Type B pancreatic cell (in vitro differentiated cells): ENCODE measurements around the gene WDR93. TPM values are rescaled to one million over a fixed set of nuclear protein-coding genes. Genes with fewer than 3 reads are reported as not detected.
"Not testable (repeated sequence)": the region's sequence is repeated elsewhere in the genome, so short reads cannot be mapped to it uniquely, and the experiment has no call there.

Experiments
- DNase-seq: peaks from one replicate; pipeline ENCODE4 v3.0.0; 2021; ENCODE audit warnings: mixed read lengths; ENCODE audit not compliant: unreplicated experiment; ENCODE audit errors: extremely low spot score
- H3K27ac Mint-ChIP-seq: 2 replicates; pipeline ENCODE4 v1.8.0; 2021; ENCODE audit warnings: mild to moderate bottlenecking, mixed read lengths
- H3K27me3 Mint-ChIP-seq: 2 replicates; pipeline ENCODE4 v1.8.0; 2021; ENCODE audit warnings: mixed read lengths
- H3K36me3 Mint-ChIP-seq: 2 replicates; pipeline ENCODE4 v1.8.0; 2021; ENCODE audit warnings: mixed read lengths
- H3K4me1 Mint-ChIP-seq: one replicate; pipeline ENCODE4 v1.8.0; 2021; ENCODE audit warnings: mixed read lengths; ENCODE audit not compliant: unreplicated experiment
- H3K4me3 Mint-ChIP-seq: 2 replicates; pipeline ENCODE4 v1.8.0; 2021; ENCODE audit warnings: mild to moderate bottlenecking, mixed read lengths
- H3K9me3 Mint-ChIP-seq: 2 replicates; pipeline ENCODE4 v1.8.0; 2021; ENCODE audit warnings: mixed read lengths
- total RNA-seq: library from RNA; stranded (reverse); gene quantifications from 2 replicates; pipeline ENCODE4 v1.2.1, GENCODE V29; 2021; ENCODE audit warnings: low replicate concordance
- TF ChIP-seq, protein P1 (sequence below): fragments of 200-600 bp; sonication (generic); conservative IDR thresholded peaks from 2 replicates; pipeline ENCODE4 v1.5.0; 2021; ENCODE audit warnings: antibody characterized with exemption, mild to moderate bottlenecking

Gene WDR93
- total RNA-seq, 1 donor from 2014 or later, result 1.5 TPM

DNA sequence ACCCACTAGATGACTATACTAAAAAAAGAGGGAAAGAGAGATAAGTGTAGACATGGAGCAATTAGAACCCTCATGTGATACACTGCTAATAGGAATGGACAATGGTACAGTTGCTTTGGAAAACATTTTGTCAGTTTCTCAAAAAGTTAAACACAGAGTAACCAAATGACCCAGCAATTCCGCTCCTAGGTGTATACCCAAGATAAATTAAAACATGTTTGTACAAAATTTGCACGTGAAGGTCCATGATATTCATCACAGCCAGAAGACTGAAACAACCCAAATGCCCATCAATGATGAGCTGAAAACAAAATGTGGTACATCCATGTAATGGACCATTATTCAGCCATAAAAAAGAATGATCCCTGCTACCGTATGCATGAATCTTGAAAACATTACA lies 97.3 kb downstream of the WDR93 start:
- Mint-ChIP-seq H3K4me1 (peaks cover 7% of the 10 kb centered on the region), H3K36me3 (no peaks in the 10 kb centered on the region), H3K27me3 (no peaks in the 10 kb centered on the region), H3K27ac (no peak overlapping the region), H3K4me3 (no peak overlapping the region), H3K9me3 (peaks cover 6% of the 10 kb centered on the region)
- TF ChIP-seq, protein P1, sequence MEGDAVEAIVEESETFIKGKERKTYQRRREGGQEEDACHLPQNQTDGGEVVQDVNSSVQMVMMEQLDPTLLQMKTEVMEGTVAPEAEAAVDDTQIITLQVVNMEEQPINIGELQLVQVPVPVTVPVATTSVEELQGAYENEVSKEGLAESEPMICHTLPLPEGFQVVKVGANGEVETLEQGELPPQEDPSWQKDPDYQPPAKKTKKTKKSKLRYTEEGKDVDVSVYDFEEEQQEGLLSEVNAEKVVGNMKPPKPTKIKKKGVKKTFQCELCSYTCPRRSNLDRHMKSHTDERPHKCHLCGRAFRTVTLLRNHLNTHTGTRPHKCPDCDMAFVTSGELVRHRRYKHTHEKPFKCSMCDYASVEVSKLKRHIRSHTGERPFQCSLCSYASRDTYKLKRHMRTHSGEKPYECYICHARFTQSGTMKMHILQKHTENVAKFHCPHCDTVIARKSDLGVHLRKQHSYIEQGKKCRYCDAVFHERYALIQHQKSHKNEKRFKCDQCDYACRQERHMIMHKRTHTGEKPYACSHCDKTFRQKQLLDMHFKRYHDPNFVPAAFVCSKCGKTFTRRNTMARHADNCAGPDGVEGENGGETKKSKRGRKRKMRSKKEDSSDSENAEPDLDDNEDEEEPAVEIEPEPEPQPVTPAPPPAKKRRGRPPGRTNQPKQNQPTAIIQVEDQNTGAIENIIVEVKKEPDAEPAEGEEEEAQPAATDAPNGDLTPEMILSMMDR, result no peak
- no peak for DNase-seq

DNA sequence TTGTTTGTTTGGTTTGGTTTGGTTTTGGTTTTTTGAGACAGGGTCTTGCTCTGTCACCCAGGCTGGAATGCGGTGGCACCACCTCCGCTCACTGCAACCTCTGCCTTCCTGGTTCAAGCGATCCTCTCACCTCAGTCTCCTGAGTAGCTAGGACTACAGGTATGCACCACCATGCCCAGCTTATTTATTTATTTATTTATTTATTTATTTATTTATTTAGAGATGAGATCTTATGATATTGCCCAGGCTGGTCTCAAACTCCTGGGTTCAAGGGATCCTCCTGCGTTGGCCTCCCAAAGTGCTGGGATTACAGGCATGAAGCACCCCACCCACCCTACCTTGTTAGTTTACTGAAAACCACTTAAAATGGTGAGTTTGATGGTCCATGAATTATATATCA lies 98.0 kb downstream of the WDR93 start:
- DNase-seq, H3K27me3 Mint-ChIP-seq: not testable (repeated sequence)

DNA sequence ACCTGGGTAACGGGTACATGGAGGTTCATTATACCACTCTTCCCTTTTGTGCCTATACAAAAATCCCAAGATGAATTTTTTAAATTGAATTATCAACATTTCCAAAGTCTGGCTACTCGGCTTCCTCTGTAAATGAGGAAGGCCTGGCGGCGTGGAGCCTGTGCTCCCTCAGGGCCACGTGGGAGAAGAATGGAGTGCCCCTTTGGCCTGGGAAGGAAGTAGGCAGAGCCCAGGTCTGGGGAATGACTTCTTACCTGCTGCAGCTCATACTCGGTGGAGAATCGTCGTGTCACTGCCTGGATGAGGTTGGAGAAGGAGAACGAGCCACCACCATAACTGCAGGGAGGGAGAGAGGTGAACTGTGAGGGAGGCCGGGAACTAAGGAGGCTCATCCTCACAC lies 99.6 kb downstream of the WDR93 start:
- peaks cover 3% of the 10 kb centered on the region for H3K27me3 Mint-ChIP-seq
- no peak for DNase-seq
- no peaks in the 10 kb centered on the region for H3K4me1 Mint-ChIP-seq
- no peak overlapping the region for H3K27ac Mint-ChIP-seq
- TF ChIP-seq, protein P1, result no peak
- no peaks in the 10 kb centered on the region for H3K36me3 Mint-ChIP-seq
- H3K4me3 Mint-ChIP-seq, result no peak overlapping the region
- H3K9me3 Mint-ChIP-seq, result peaks cover 6% of the 10 kb centered on the region

More for the DNA sequence above, 98.0 kb downstream of the WDR93 start:
- H3K4me1 Mint-ChIP-seq, H3K36me3 Mint-ChIP-seq, H3K4me3 Mint-ChIP-seq, H3K9me3 Mint-ChIP-seq, H3K27ac Mint-ChIP-seq: not testable (repeated sequence)

DNA sequence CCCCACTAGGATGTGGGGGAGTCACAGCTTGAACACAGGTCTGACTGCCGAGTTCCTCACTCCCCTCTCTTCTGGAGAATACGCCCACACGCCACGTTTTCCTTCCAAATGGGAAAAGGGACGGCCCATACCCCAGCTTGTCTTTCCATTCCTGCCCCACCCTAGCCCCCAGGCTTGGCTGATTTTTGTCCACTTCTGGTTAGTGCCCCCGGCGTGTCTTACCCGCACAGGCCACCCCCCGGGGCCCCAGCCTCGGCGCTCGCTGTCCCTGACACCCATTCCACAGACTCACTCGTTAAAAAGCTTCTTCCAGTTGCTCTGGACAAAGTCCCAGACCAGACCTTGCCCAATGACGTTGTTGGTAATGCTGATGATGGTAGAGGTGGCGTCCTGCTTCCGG lies 100.0 kb downstream of the WDR93 start:
- Mint-ChIP-seq H3K4me1 (no peaks in the 10 kb centered on the region), H3K9me3 (peaks cover 6% of the 10 kb centered on the region), H3K27me3 (peaks cover 5% of the 10 kb centered on the region), H3K36me3 (no peaks in the 10 kb centered on the region), H3K27ac (no peak overlapping the region), H3K4me3 (no peak overlapping the region)
- TF ChIP-seq, protein P1, result no peak
- DNase-seq, result no peak

DNA sequence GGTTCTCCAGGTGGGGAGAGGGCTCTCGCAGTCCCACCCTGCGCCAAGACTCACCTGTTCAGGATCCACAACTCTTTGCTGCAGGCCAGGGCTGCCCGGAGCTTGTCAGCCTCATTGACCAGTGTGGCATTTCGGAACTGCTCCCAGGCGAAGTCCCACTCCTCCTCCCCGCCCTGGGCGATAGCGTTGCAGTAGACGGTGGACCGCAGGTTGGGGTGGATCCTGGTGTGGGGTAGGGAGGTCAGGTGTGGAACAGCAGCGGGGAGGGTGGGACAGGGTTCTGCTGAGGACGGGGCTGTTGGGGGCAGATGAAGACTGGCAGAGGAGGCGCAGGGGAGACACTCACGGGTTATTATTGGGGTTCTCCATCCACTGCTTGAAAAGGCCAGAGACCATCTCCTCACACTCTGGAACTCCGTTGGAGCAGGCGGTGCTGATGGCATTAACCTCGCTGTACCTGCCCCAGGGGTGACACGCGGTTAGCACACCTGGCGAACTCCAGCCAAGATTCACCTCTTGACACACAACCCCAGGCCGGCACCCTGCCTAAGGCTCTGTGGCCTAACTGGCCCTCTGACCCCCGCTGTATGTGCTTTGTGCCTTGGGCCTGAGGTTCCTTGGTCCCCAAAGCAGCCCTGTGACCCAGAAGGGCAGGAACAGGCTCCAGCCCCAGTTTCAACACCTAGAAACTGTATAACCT lies 101.6 kb downstream of the WDR93 start:
- Mint-ChIP-seq H3K9me3 (peaks cover 6% of the 10 kb centered on the region), H3K36me3 (no peaks in the 10 kb centered on the region), H3K27ac (no peak overlapping the region), H3K4me1 (no peaks in the 10 kb centered on the region), H3K27me3 (peaks cover 6% of the 10 kb centered on the region), H3K4me3 (no peak overlapping the region)
- TF ChIP-seq, protein P1, result no peak
- DNase-seq, result no peak

Other genes starting within 250 kb of the WDR93 start
- 13.4 and 22.4 TPM in 2 replicates for gene RHCG, start 194.2 kb upstream of the WDR93 start, total RNA-seq
- 8.8 and 23.4 TPM in 2 replicates for gene TICRR, start 115.3 kb upstream of the WDR93 start, total RNA-seq
- gene KIF7, start 35.3 kb upstream of the WDR93 start, total RNA-seq, result 5.5 and 15.5 TPM in 2 replicates
- gene PLIN1, start 11.4 kb upstream of the WDR93 start, total RNA-seq, result 0.55 and 0.58 TPM in 2 replicates
- gene PEX11A, start 57 bp upstream of the WDR93 start, total RNA-seq, result 8.5 and 8.8 TPM in 2 replicates
- gene MESP1, start 60.4 kb downstream of the WDR93 start, total RNA-seq, result 2.1 and 2.2 TPM in 2 replicates
- not detected in 2 replicates for gene MESP2, start 85.5 kb downstream of the WDR93 start, total RNA-seq
- 56.3 and 206 TPM in 2 replicates for gene ANPEP, start 124.0 kb downstream of the WDR93 start, total RNA-seq
- 22.9 and 32.2 TPM in 2 replicates for gene AP3S2, start 203.2 kb downstream of the WDR93 start, total RNA-seq
- 14.9 and 22.7 TPM in 2 replicates for gene ARPIN, start 222.1 kb downstream of the WDR93 start, total RNA-seq